ENCODE results near the gene EREG. TPM values are rescaled to one million over a fixed set of nuclear protein-coding genes. Genes with fewer than 3 reads are reported as not detected.

The EREG gene
- total and polyA plus RNA-seq, 2 of the 8 experiments (the other 6 are each of a cell fraction or from before 2014, with no cell fraction given): not detected

- H2AK5ac ChIP-seq (ENCODE audit: low read depth, low read length): no peak overlapping the region
- H3K14ac ChIP-seq (ENCODE audit: insufficient read length): no peak overlapping the region
- H3K27ac ChIP-seq (ENCODE audit: low read depth, low read length): no peak overlapping the region
- no peak overlapping the region for H2BK15ac ChIP-seq (ENCODE audit: low read length)
- H3K56ac ChIP-seq (replicated peaks; ENCODE audit: insufficient read length, low read depth, low read length): no peak overlapping the region
- H3K23me2 ChIP-seq (ENCODE audit: low read depth, low read length): peaks cover 13% of the 10 kb centered on the region
- H4K5ac ChIP-seq (ENCODE audit: insufficient read length, low read depth, low read length): no peak overlapping the region
- H3K4me1 ChIP-seq (replicated peaks in 1 of 4; ENCODE audit: control insufficient read depth in 3 of 4, insufficient read depth in 4 of 4, low read length in 3 of 4): peaks cover 0 to 7% (median 1%) of the 10 kb centered on the region in 4 experiments; a peak in 3 of 7 replicates
- H3K27me3 ChIP-seq (replicated peaks in 1 of 4; ENCODE audit: control insufficient read depth in 3 of 4, extremely low read depth in 1 of 4, insufficient read depth in 3 of 4, low read length in 3 of 4): peaks cover 0 to 12% (median 6%) of the 10 kb centered on the region in 4 experiments; a peak in 4 of 7 replicates
- no peak overlapping the region for H2BK12ac ChIP-seq (ENCODE audit: low read depth, low read length)
- H3K4me3 ChIP-seq (ENCODE audit: extremely low read depth in 1 of 4, insufficient read depth in 2 of 4, low read depth in 3 of 4, low read length in 4 of 4): no peak overlapping the region
- no peak overlapping the region for H2BK20ac ChIP-seq (ENCODE audit: low read length)
- ChIA-PET CTCF (ENCODE audit: partially characterized antibody) (interaction anchor here (1.3 kb wide), 1 partner anchor 11 kb away, joined by 4 read pairs; no protein-coding TSS in a partner anchor), POLR2A (ENCODE audit: partially characterized antibody) (no interaction called here)
- no peaks in the 10 kb centered on the region for H3K79me2 ChIP-seq (ENCODE audit: control insufficient read depth in 1 of 2, insufficient read depth in 2 of 2, low read length in 2 of 2)
- no peak overlapping the region for H2BK120ac ChIP-seq (replicated peaks; ENCODE audit: low read depth, low read length)
- no peaks in the 10 kb centered on the region for H3K9me3 ChIP-seq (ENCODE audit: insufficient read depth in 2 of 2, low read depth in 1 of 2, low read length in 1 of 2)
- FAIRE-seq: no peak
- no peaks in the 10 kb centered on the region for H4K20me1 ChIP-seq (replicated peaks in 1 of 2; ENCODE audit: control insufficient read depth in 1 of 2, insufficient read depth in 2 of 2, low read length in 2 of 2)
- H4K8ac ChIP-seq (ENCODE audit: extremely low read depth, insufficient read depth, low read length): no peak overlapping the region
- no peak overlapping the region for H4K91ac ChIP-seq (replicated peaks; ENCODE audit: insufficient read length, low read length)
- H3K36me3 ChIP-seq (ENCODE audit: control insufficient read depth in 2 of 4, insufficient read depth in 4 of 4, low read length in 3 of 4): no peaks in the 10 kb centered on the region
- H3K9ac ChIP-seq (replicated peaks in 1 of 4; ENCODE audit: extremely low read depth in 1 of 4, low read depth in 3 of 4, low read length in 3 of 4): no peak overlapping the region
- no peak overlapping the region for H3K4me2 ChIP-seq (ENCODE audit: insufficient read depth in 1 of 2, low read depth in 2 of 2, low read length in 2 of 2)
- no peak overlapping the region for H3K4ac ChIP-seq (replicated peaks; ENCODE audit: insufficient read length, low read depth, low read length)
- H3K23ac ChIP-seq (ENCODE audit: insufficient read length): no peak overlapping the region
- no peak for DNase-seq (ENCODE audit: low read depth in 1 of 2, low spot score in 2 of 2)
- no peak overlapping the region for H2AFZ ChIP-seq (ENCODE audit: low read length)
- no peak overlapping the region for H2BK5ac ChIP-seq (ENCODE audit: low read depth, low read length)
- H3K18ac ChIP-seq (ENCODE audit: extremely low read depth, low read length): no peak overlapping the region
- no peaks in the 10 kb centered on the region for H3K79me1 ChIP-seq (ENCODE audit: low read depth, low read length)
- 70% methylated on average over 4 of the region's 4 CpGs; no CpG with 5 or more reads in 1 of the 2 experiments for WGBS, 2 experiments (ENCODE audit: extremely low coverage in 1 of 2, insufficient coverage in 1 of 2, insufficient read length in 1 of 2, insufficient replicate concordance in 2 of 2, low coverage in 1 of 2, low lambda C conversion rate in 2 of 2, missing lambda C conversion rate in 1 of 2)
- TF ChIP-seq BRCA1 (IDR thresholded peaks at IDR 0.05; ENCODE audit: low read depth, low read length): no peak
- TF ChIP-seq RBBP5 (IDR thresholded peaks at IDR 0.05; ENCODE audit: borderline replicate concordance, low read depth, low read length): no peak
- no peak for TF ChIP-seq EP300 (IDR thresholded peaks at IDR 0.05; ENCODE audit: borderline replicate concordance in 1 of 2, low read depth in 2 of 2, low read length in 2 of 2)
- TF ChIP-seq CHD2 (IDR thresholded peaks at IDR 0.05; ENCODE audit: low read length): no peak
- TF ChIP-seq RNF2 (IDR thresholded peaks at IDR 0.05; ENCODE audit: borderline replicate concordance, low read depth, low read length, missing control alignments, poor library complexity, severe bottlenecking): no peak
- TF ChIP-seq SP1 (IDR thresholded peaks at IDR 0.05; ENCODE audit: low read depth, low read length): no peak
- no peak for TF ChIP-seq CBX5 (IDR thresholded peaks at IDR 0.05; ENCODE audit: low read depth, low read length)
These were observed 3.3 kb upstream of the EREG start for GRCh38 chr4:74361671-74362070.
